GM18858 (cell line): ENCODE results near the gene P4HA2.
"Not testable (repeated sequence)": the region's sequence is repeated elsewhere in the genome, so short reads cannot be mapped to it uniquely, and the experiment has no call there.

Experiments
- ATAC-seq: cut with Tn5 transposase; IDR thresholded peaks from one replicate; pipeline ENCODE4 v1.9.1; 2021; ENCODE audit not compliant: unreplicated experiment

The P4HA2 gene

GRCh38 chr5:132203916-132204315 is 23.7 kb downstream of the P4HA2 start:
- ATAC-seq = no peak

- no peak for ATAC-seq
These were observed 24.2 kb downstream of the P4HA2 start for GRCh38 chr5:132203464-132203818.

- no peak for ATAC-seq
These were observed 24.8 kb downstream of the P4HA2 start for GRCh38 chr5:132202711-132203463.

GRCh38 chr5:132199116-132199680 is 28.5 kb downstream of the P4HA2 start:
- no peak for ATAC-seq

- ATAC-seq = no peak
These were observed 29.1 kb downstream of the P4HA2 start for GRCh38 chr5:132198571-132198970.

- ATAC-seq = no peak
These were observed 31.9 kb downstream of the P4HA2 start for GRCh38 chr5:132195727-132196126.

- ATAC-seq = no peak
These were observed 34.4 kb downstream of the P4HA2 start for GRCh38 chr5:132193165-132193694.

- ATAC-seq = peak; percentile 93
These were observed 37.4 kb downstream of the P4HA2 start for GRCh38 chr5:132190161-132190817.

GRCh38 chr5:132184588-132184987 is 43.1 kb downstream of the P4HA2 start:
- ATAC-seq = no peak

- ATAC-seq = no peak
These were observed 43.9 kb downstream of the P4HA2 start for GRCh38 chr5:132183723-132184122.

- no peak for ATAC-seq
These were observed 45.2 kb downstream of the P4HA2 start for GRCh38 chr5:132182359-132183040.

- ATAC-seq = no peak
These were observed 46.5 kb downstream of the P4HA2 start for GRCh38 chr5:132181011-132181629.

- no peak for ATAC-seq
These were observed 47.4 kb downstream of the P4HA2 start for GRCh38 chr5:132180134-132180745.

GRCh38 chr5:132179405-132179804 is 48.2 kb downstream of the P4HA2 start:
- no peak for ATAC-seq

- ATAC-seq = no peak
These were observed 49.9 kb downstream of the P4HA2 start for GRCh38 chr5:132177691-132178149.

GRCh38 chr5:132176987-132177386 is 50.7 kb downstream of the P4HA2 start:
- peak; percentile 89 for ATAC-seq

GRCh38 chr5:132176521-132176945 is 51.1 kb downstream of the P4HA2 start:
- no peak for ATAC-seq

GRCh38 chr5:132162945-132163344 is 64.7 kb downstream of the P4HA2 start:
- no peak for ATAC-seq

- not testable (repeated sequence) for ATAC-seq
These were observed 65.9 kb downstream of the P4HA2 start for GRCh38 chr5:132161574-132162326.

- ATAC-seq = no peak
These were observed 71.2 kb downstream of the P4HA2 start for GRCh38 chr5:132156413-132156812.
